Ovary (tissue), 3 donors: Measurements from ENCODE around the gene NCF4.

Experiments used
- CTCF ChIP-seq, 3 donors: fragments of 450-650 bp in 2 of 3; fragments of 200-600 bp in 1 of 3; IDR thresholded peaks; one replicate each; pipeline versions ENCODE4 v1.5.1 to v1.8.0; 2016 to 2022; ENCODE audit warnings: antibody characterized with exemption in 3 of 3, mild to moderate bottlenecking in 1 of 3
- EP300 ChIP-seq: sonication (generic); formaldehyde crosslinking; IDR thresholded peaks from one replicate; pipeline ENCODE4 v1.6.1; 2017; ENCODE audit warnings: antibody characterized with exemption
- POLR2A ChIP-seq: fragments of 450-650 bp; IDR thresholded peaks from one replicate; pipeline ENCODE4 v1.6.1; 2017; ENCODE audit warnings: antibody characterized with exemption, mild to moderate bottlenecking, moderate library complexity
- donor health status: DM: no; HTN: no; CAD: no.

DNA sequence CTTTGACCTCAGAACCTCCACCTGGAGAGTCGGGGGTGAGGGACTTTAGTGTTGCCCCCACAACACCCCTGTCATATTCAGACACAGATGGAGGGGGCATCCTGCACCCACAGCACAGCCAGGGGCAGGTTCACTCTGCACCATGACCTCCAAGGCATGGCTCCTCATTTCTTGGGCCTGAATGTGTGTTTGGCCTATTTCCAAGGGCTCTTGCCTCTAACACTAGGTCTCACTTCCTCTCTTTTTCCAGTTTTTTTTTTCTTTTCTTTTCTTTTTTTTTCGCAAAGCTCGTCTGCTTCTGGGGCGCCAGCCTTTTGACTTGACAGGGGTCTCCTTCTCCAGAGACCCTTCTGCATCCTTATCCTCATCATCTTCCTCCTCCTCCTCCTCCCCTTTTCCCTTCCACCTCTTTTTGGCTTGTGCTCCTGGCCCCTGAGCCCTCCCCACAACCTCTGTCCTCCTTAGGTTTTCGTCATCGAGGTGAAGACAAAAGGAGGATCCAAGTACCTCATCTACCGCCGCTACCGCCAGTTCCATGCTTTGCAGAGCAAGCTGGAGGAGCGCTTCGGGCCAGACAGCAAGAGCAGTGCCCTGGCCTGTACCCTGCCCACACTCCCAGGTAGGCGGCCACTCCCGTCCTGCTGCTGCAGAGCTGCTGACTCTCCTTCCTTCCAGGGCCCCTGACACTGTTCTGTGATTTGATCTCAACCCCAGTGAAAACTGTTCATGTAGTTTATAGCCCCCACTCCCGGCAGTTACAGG lies 3.8 kb downstream of the NCF4 start:
- TF ChIP-seq CTCF (IDR thresholded peaks at IDR 0.05) (no peak), POLR2A (no peak), EP300 (no peak)
